HEK293 (cell line): ENCODE measurements around the gene TXNIP.

Source experiments
- AEBP2 ChIP-seq: fragments of 450-650 bp; formaldehyde crosslinking; IDR thresholded peaks from 2 replicates; pipeline ENCODE4 v1.5.1; 2016; ENCODE audit warnings: missing biosample characterization, missing genetic modification characterization, borderline replicate concordance
- FEZF1 ChIP-seq: fragments of 450-650 bp; formaldehyde crosslinking; IDR thresholded peaks from 2 replicates; pipeline ENCODE4 v1.5.1; 2016; ENCODE audit warnings: missing biosample characterization, missing genetic modification characterization
- KLF16 ChIP-seq: fragments of 450-650 bp; formaldehyde crosslinking; IDR thresholded peaks from 2 replicates; pipeline ENCODE4 v1.5.1; 2017; ENCODE audit warnings: missing biosample characterization, missing genetic modification characterization
- MZF1 ChIP-seq: fragments of 450-650 bp; formaldehyde crosslinking; IDR thresholded peaks from 2 replicates; pipeline ENCODE4 v1.5.1; 2017; ENCODE audit warnings: missing biosample characterization, missing genetic modification characterization, borderline replicate concordance
- PBX3 ChIP-seq: sonication (generic); formaldehyde crosslinking; IDR thresholded peaks from 2 replicates; pipeline ENCODE4 v1.8.1; 2022; ENCODE audit warnings: mild to moderate bottlenecking, moderate library complexity, missing genetic modification reagents
- PRDM2 ChIP-seq: fragments of 450-650 bp; formaldehyde crosslinking; IDR thresholded peaks from 2 replicates; pipeline ENCODE4 v1.5.1; 2016; ENCODE audit warnings: missing biosample characterization, missing genetic modification characterization, borderline replicate concordance
- SP2 ChIP-seq: fragments of 450-650 bp; formaldehyde crosslinking; IDR thresholded peaks from 2 replicates; pipeline ENCODE4 v1.5.1; 2016; ENCODE audit warnings: missing biosample characterization, missing genetic modification characterization
- SP7 ChIP-seq: fragments of 450-650 bp; formaldehyde crosslinking; IDR thresholded peaks from 2 replicates; pipeline ENCODE4 v1.5.1; 2016; ENCODE audit warnings: missing biosample characterization, missing genetic modification characterization
- ZBTB17 ChIP-seq: fragments of 450-650 bp; formaldehyde crosslinking; IDR thresholded peaks from 2 replicates; pipeline ENCODE4 v1.5.1; 2016; ENCODE audit warnings: missing biosample characterization, missing genetic modification characterization
- ZBTB48 ChIP-seq: fragments of 450-650 bp; formaldehyde crosslinking; IDR thresholded peaks from 2 replicates; pipeline ENCODE4 v1.5.1; 2016; ENCODE audit warnings: missing biosample characterization, missing genetic modification characterization
- ZBTB6 ChIP-seq: fragments of 450-650 bp; formaldehyde crosslinking; IDR thresholded peaks from 2 replicates; pipeline ENCODE4 v1.5.1; 2017; ENCODE audit warnings: missing biosample characterization, missing genetic modification characterization
- ZNF155 ChIP-seq: fragments of 450-650 bp; formaldehyde crosslinking; IDR thresholded peaks from 2 replicates; pipeline ENCODE4 v1.5.1; 2016; ENCODE audit warnings: missing biosample characterization, missing genetic modification characterization
- ZNF157 ChIP-seq: fragments of 450-650 bp; formaldehyde crosslinking; IDR thresholded peaks from 2 replicates; pipeline ENCODE4 v1.5.1; 2016; ENCODE audit warnings: missing biosample characterization, missing genetic modification characterization
- ZNF2 ChIP-seq: fragments of 450-650 bp; formaldehyde crosslinking; IDR thresholded peaks from 2 replicates; pipeline ENCODE4 v1.5.1; 2016; ENCODE audit warnings: missing biosample characterization, missing genetic modification characterization
- ZNF335 ChIP-seq: fragments of 450-650 bp; formaldehyde crosslinking; conservative IDR thresholded peaks from 2 replicates; pipeline ENCODE4 v1.5.1; 2016; ENCODE audit warnings: missing biosample characterization, missing genetic modification characterization
- ZNF341 ChIP-seq: fragments of 450-650 bp; formaldehyde crosslinking; IDR thresholded peaks from 2 replicates; pipeline ENCODE4; 2016; ENCODE audit warnings: low read depth, missing biosample characterization, missing genetic modification characterization
- ZNF404 ChIP-seq: fragments of 450-650 bp; formaldehyde crosslinking; IDR thresholded peaks from 2 replicates; pipeline ENCODE4 v1.5.1; 2017; ENCODE audit warnings: missing biosample characterization, missing genetic modification characterization
- ZNF48 ChIP-seq: fragments of 450-650 bp; formaldehyde crosslinking; IDR thresholded peaks from 2 replicates; pipeline ENCODE4 v1.5.1; 2016; ENCODE audit warnings: missing biosample characterization, missing genetic modification characterization
- ZNF501 ChIP-seq: fragments of 450-650 bp; formaldehyde crosslinking; IDR thresholded peaks from 2 replicates; pipeline ENCODE4 v1.5.1; 2016; ENCODE audit warnings: missing biosample characterization, missing genetic modification characterization
- ZNF510 ChIP-seq: fragments of 450-650 bp; formaldehyde crosslinking; IDR thresholded peaks from 2 replicates; pipeline ENCODE4 v1.5.1; 2018; ENCODE audit warnings: mild to moderate bottlenecking, missing genetic modification characterization, missing biosample characterization; ENCODE audit not compliant: insufficient replicate concordance
- ZNF529 ChIP-seq: fragments of 450-650 bp; formaldehyde crosslinking; IDR thresholded peaks from 2 replicates; pipeline ENCODE4 v1.5.1; 2017; ENCODE audit warnings: missing genetic modification characterization, missing biosample characterization; ENCODE audit not compliant: insufficient replicate concordance
- ZNF560 ChIP-seq: fragments of 450-650 bp; formaldehyde crosslinking; IDR thresholded peaks from 2 replicates; pipeline ENCODE4 v1.5.1; 2017; ENCODE audit warnings: missing biosample characterization, missing genetic modification characterization, borderline replicate concordance
- ZNF623 ChIP-seq: fragments of 450-650 bp; formaldehyde crosslinking; IDR thresholded peaks from 2 replicates; pipeline ENCODE4 v1.5.1; 2016; ENCODE audit warnings: missing biosample characterization, missing genetic modification characterization
- ZNF645 ChIP-seq: fragments of 450-650 bp; formaldehyde crosslinking; IDR thresholded peaks from 2 replicates; pipeline ENCODE4; 2016; ENCODE audit warnings: missing biosample characterization, missing genetic modification characterization
- ZNF664 ChIP-seq: fragments of 450-650 bp; formaldehyde crosslinking; IDR thresholded peaks from 2 replicates; pipeline ENCODE4 v1.5.1; 2016; ENCODE audit warnings: missing biosample characterization, missing genetic modification characterization
- ZNF677 ChIP-seq: fragments of 450-650 bp; IDR thresholded peaks from 2 replicates; pipeline ENCODE4 v1.5.0; 2018; ENCODE audit warnings: missing biosample characterization, mild to moderate bottlenecking, missing genetic modification characterization, moderate library complexity
- ZNF692 ChIP-seq: fragments of 450-650 bp; formaldehyde crosslinking; IDR thresholded peaks from 2 replicates; pipeline ENCODE4 v1.5.1; 2016; ENCODE audit warnings: missing biosample characterization, missing genetic modification characterization

Gene TXNIP

GRCh38 chr1:145964328-145965118 lies 31.9 kb downstream of the TXNIP start, which contains the start of the genes ANKRD34A and POLR3GL (continued):
- TF ChIP-seq ZNF560 (tag by site-specific recombination): no peak
- TF ChIP-seq ZNF510: no peak
- TF ChIP-seq ZBTB48: peak; percentile 98
- peak; percentile 78; the same call in 1 of the 2 replicates for TF ChIP-seq ZNF501 (tag by site-specific recombination)
- TF ChIP-seq SP2 (tag by site-specific recombination): peak; percentile 98
- peak; percentile 95 for TF ChIP-seq ZNF341
- TF ChIP-seq ZBTB17: peak; percentile 77
- TF ChIP-seq ZNF529 (tag by site-specific recombination): no peak
- TF ChIP-seq AEBP2 (tag by site-specific recombination): no peak
- 0 out of 2 replicates have a peak, but pooled peaks have one; percentile 12 for TF ChIP-seq MZF1 (tag by site-specific recombination)
- no peak for TF ChIP-seq KLF16
- no peak for TF ChIP-seq ZNF155
- peak; percentile 74 for TF ChIP-seq ZNF335 (tag by site-specific recombination)
- peak; percentile 95 for TF ChIP-seq ZNF664 (tag by site-specific recombination)
- no peak for TF ChIP-seq PRDM2
- peak; percentile 44; the same call in 1 of the 2 replicates for TF ChIP-seq ZNF692 (tag by site-specific recombination)
- TF ChIP-seq FEZF1: peak; percentile 25; the same call in 1 of the 2 replicates
- TF ChIP-seq ZNF677 (tag by site-specific recombination): no peak
- no peak for TF ChIP-seq ZNF645 (tag by site-specific recombination)
- TF ChIP-seq ZBTB6: 0 out of 2 replicates have a peak, but pooled peaks have one; percentile 9
- no peak for TF ChIP-seq ZNF404 (tag by site-specific recombination)
- no peak for TF ChIP-seq ZNF623 (tag by site-specific recombination)
- TF ChIP-seq PBX3 (CRISPR knock-in tag): no peak
- no peak for TF ChIP-seq ZNF2 (tag by site-specific recombination)
- no peak for TF ChIP-seq ZNF157 (tag by site-specific recombination)
- TF ChIP-seq ZNF48 (tag by site-specific recombination): no peak
- TF ChIP-seq SP7 (tag by site-specific recombination): no peak; the same call in 1 of the 2 replicates
